Measurements from ENCODE around the gene ARHGAP31.

DNA sequence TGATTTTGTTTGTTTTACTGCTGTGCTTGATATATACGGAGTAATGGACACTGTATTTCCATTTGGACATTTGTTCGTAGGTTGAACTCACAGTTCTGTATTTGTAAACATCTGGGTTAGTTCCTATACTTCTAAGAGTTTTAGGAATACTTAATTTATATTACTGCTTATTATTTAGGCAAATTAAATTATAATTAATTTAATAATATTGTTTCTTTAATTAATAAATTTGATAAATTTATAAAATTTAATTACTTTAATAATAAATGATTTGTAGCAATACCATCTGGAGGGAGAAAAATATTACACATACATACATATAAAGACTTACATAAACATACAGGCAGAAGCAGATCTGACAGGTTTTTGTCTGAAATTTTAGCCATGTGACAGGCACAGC lies 39.0 kb upstream of the ARHGAP31 start:
- TF ChIP-seq, protein P1, sequence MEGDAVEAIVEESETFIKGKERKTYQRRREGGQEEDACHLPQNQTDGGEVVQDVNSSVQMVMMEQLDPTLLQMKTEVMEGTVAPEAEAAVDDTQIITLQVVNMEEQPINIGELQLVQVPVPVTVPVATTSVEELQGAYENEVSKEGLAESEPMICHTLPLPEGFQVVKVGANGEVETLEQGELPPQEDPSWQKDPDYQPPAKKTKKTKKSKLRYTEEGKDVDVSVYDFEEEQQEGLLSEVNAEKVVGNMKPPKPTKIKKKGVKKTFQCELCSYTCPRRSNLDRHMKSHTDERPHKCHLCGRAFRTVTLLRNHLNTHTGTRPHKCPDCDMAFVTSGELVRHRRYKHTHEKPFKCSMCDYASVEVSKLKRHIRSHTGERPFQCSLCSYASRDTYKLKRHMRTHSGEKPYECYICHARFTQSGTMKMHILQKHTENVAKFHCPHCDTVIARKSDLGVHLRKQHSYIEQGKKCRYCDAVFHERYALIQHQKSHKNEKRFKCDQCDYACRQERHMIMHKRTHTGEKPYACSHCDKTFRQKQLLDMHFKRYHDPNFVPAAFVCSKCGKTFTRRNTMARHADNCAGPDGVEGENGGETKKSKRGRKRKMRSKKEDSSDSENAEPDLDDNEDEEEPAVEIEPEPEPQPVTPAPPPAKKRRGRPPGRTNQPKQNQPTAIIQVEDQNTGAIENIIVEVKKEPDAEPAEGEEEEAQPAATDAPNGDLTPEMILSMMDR (IDR thresholded peaks at IDR 0.05): no peak
- no peak for TF ChIP-seq POLR2A (IDR thresholded peaks at IDR 0.05)

Measured in esophagus squamous epithelium (tissue), 4 donors.